ENCODE results near the gene ABHD13.

The ABHD13 gene

GRCh38 chr13:108223687-108224503 lies 5.7 kb downstream of the ABHD13 start:
- no peak for DNase-seq (ENCODE audit: low read depth)
- no peak overlapping the region for H3K4me3 ChIP-seq (ENCODE audit: low read length)
- TF ChIP-seq, protein P1, sequence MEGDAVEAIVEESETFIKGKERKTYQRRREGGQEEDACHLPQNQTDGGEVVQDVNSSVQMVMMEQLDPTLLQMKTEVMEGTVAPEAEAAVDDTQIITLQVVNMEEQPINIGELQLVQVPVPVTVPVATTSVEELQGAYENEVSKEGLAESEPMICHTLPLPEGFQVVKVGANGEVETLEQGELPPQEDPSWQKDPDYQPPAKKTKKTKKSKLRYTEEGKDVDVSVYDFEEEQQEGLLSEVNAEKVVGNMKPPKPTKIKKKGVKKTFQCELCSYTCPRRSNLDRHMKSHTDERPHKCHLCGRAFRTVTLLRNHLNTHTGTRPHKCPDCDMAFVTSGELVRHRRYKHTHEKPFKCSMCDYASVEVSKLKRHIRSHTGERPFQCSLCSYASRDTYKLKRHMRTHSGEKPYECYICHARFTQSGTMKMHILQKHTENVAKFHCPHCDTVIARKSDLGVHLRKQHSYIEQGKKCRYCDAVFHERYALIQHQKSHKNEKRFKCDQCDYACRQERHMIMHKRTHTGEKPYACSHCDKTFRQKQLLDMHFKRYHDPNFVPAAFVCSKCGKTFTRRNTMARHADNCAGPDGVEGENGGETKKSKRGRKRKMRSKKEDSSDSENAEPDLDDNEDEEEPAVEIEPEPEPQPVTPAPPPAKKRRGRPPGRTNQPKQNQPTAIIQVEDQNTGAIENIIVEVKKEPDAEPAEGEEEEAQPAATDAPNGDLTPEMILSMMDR (IDR thresholded peaks at IDR 0.05; ENCODE audit: insufficient read depth, low read depth, low read length, missing control alignments) = no peak

GRCh38 chr13:108225440-108225839 lies 7.2 kb downstream of the ABHD13 start:
- DNase-seq (ENCODE audit: low read depth) = no peak
- TF ChIP-seq, protein P1 (IDR thresholded peaks at IDR 0.05; ENCODE audit: insufficient read depth, low read depth, low read length, missing control alignments) = no peak
- H3K4me3 ChIP-seq (ENCODE audit: low read length) = no peak overlapping the region

GRCh38 chr13:108226184-108226583 lies 8.0 kb downstream of the ABHD13 start:
- no peak overlapping the region for H3K4me3 ChIP-seq (ENCODE audit: low read length)
- TF ChIP-seq, protein P1 (IDR thresholded peaks at IDR 0.05; ENCODE audit: insufficient read depth, low read depth, low read length, missing control alignments) = no peak
- DNase-seq (ENCODE audit: low read depth) = no peak

DNA sequence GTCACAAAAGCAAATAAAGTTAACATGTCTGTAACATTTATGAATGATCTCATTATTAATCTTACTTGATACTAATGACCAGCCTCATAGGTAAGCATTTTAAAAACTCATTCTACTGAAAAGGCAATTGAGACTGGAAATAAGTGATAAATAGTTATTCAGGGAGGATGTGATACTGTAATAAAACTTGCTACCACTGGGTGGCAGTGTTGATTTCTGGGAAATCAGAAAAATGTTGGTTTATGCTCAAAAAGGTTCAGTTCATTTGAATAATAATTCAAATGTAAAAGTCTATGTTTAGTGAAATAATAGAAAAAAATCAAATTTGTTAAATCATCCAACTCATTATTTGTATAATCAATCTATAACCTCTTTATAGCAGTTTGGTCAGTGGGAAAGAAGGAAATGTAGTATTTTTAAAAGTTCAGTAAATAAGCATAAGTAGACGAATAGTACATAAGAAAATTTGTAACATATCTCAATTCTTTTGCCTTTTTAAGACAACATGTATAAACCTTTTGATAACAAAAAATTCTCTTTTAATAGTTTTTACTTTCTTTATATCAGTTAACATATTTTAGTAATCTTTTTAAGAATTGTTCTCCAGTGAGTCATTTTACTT lies 9.6 kb downstream of the ABHD13 start:
- H3K4me3 ChIP-seq (ENCODE audit: low read length) = no peak overlapping the region
- peak; percentile 47 for DNase-seq (ENCODE audit: low read depth)
- TF ChIP-seq, protein P1 (IDR thresholded peaks at IDR 0.05; ENCODE audit: insufficient read depth, low read depth, low read length, missing control alignments) = peak; percentile 57

GRCh38 chr13:108230377-108230776 lies 12.2 kb downstream of the ABHD13 start:
- H3K4me3 ChIP-seq (ENCODE audit: low read length) = no peak overlapping the region
- TF ChIP-seq, protein P1 (IDR thresholded peaks at IDR 0.05; ENCODE audit: insufficient read depth, low read depth, low read length, missing control alignments) = no peak
- no peak for DNase-seq (ENCODE audit: low read depth)

DNA sequence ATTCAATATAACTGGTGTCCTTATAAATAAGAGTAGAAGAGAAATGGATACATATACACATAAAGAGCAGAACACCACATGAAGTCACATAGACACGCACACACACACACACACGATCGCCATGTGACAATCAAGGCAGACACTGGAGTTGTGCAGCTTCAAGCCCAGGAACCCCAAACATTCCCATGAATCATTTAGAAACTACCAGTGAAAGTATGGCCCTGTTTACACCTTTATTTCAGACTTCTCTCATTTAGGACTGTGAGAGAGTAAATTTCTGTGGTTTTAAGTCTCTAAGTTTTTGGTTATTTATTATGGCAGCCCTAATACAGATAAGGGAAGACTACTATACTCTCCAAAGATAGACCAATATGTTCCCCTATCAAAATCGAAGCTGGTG lies 31.0 kb downstream of the ABHD13 start:
- H3K4me3 ChIP-seq (ENCODE audit: low read length) = no peak overlapping the region
- TF ChIP-seq, protein P1 (IDR thresholded peaks at IDR 0.05; ENCODE audit: insufficient read depth, low read depth, low read length, missing control alignments) = no peak
- DNase-seq (ENCODE audit: low read depth) = no peak
